Panc1 (cell line): ENCODE data around the gene C2. TPM values are rescaled to one million over a fixed set of nuclear protein-coding genes. Genes with fewer than 3 reads are reported as not detected.

ENCODE experiments used
- ATAC-seq: fragments of 200-7000 bp; cut with Tn5 transposase; 2 replicates; pipeline ENCODE4 v1.9.1; 2020; ENCODE audit warnings: mild to moderate bottlenecking, moderate library complexity
- BruUV-seq: library from RNA; stranded (reverse); fragments of 400-500 nt; replicated peaks from 2 replicates; lab custom pipeline; 2021; lab: Mats Ljungman, UMichigan
- CTCF ChIA-PET: fragments of 300-600 bp; sonication (Branson Sonifier 250); formaldehyde crosslinking; loops from one replicate; lab custom pipeline; 2022; ENCODE audit warnings: antibody characterized with exemption; lab: Charles Lee
- POLR2A ChIA-PET: fragments of 300-600 bp; sonication (Branson Sonifier 250); formaldehyde crosslinking; loops from one replicate; lab custom pipeline; 2022; ENCODE audit warnings: antibody characterized with exemption; lab: Charles Lee
- DNase-seq: peaks from one replicate; pipeline ENCODE4 v3.0.0-alpha.2; 2010; ENCODE audit warnings: low read depth, low spot score
- H3K27ac ChIP-seq: 2 replicates; pipeline ENCODE4 v1.5.1; 2011; ENCODE audit warnings: mild to moderate bottlenecking, low read length, inconsistent platforms
- H3K27me3 ChIP-seq: fragments of 200-500 bp; sonication (Bioruptor generic); 2 replicates; pipeline ENCODE4 v1.6.0; 2014; ENCODE audit warnings: low read length, inconsistent platforms; ENCODE audit not compliant: control insufficient read depth, insufficient read depth
- H3K36me3 ChIP-seq: fragments of 200-500 bp; sonication (Bioruptor generic); 2 replicates; pipeline ENCODE4 v1.5.1; 2014; ENCODE audit warnings: inconsistent platforms, mild to moderate bottlenecking, low read length, moderate library complexity; ENCODE audit not compliant: control insufficient read depth, insufficient read depth
- H3K4me1 ChIP-seq: 2 replicates; pipeline ENCODE4 v1.5.1; 2011; ENCODE audit warnings: inconsistent platforms, mild to moderate bottlenecking, low read length, moderate library complexity; ENCODE audit not compliant: control insufficient read depth, insufficient read depth
- H3K4me3 ChIP-seq, 2 experiments: 2 replicates each; pipeline ENCODE4 v1.5.1; 2011 to 2012; ENCODE audit warnings: low read depth in 2 of 2, low read length in 2 of 2, mild to moderate bottlenecking in 2 of 2, inconsistent platforms in 1 of 2, moderate library complexity in 1 of 2
- H3K9me3 ChIP-seq: fragments of 200-500 bp; sonication (Bioruptor generic); 2 replicates; pipeline ENCODE4 v1.5.1; 2014; ENCODE audit warnings: low read depth, mild to moderate bottlenecking, inconsistent platforms, low read length, moderate library complexity; ENCODE audit not compliant: control insufficient read depth, insufficient read depth
- POLR2AphosphoS5 ChIP-seq: IDR thresholded peaks from 2 replicates; pipeline ENCODE4 v1.6.1; 2012; ENCODE audit warnings: mild to moderate bottlenecking, low read depth, low read length, moderate library complexity
- SIN3A ChIP-seq: IDR thresholded peaks from 2 replicates; pipeline ENCODE4 v1.6.1; 2012; ENCODE audit warnings: low read depth, mild to moderate bottlenecking, low read length, moderate library complexity, borderline replicate concordance; ENCODE audit not compliant: insufficient read depth
- TCF7L2 ChIP-seq: IDR thresholded peaks from 2 replicates; pipeline ENCODE4 v1.6.1; 2011; ENCODE audit warnings: mild to moderate bottlenecking, low read depth, low read length, inconsistent platforms
- in situ Hi-C: cut with HindIII; loops from 2 replicates; pipeline ENCODE4 v1.10.0; 2016; ENCODE audit warnings: low sequenced_read_pairs, low pct_unique_long_range_greater_than_20kb
- intact Hi-C: fragments of 100-400 bp; cut with micrococcal nuclease; formaldehyde crosslinking; loops from one replicate; pipeline ENCODE4 v1.10.0; 2022; ENCODE audit not compliant: unreplicated experiment
- total RNA-seq: library from RNA; stranded (reverse); gene quantifications from one replicate; pipeline ENCODE4 v1.2.1, GENCODE V29; 2021; ENCODE audit not compliant: unreplicated experiment
- TF ChIP-seq, protein P1 (sequence below), 2 experiments: IDR thresholded peaks; 2 replicates each; pipeline ENCODE4 v1.6.1; 2011 to 2012; ENCODE audit warnings: low read depth in 2 of 2, control low read depth in 1 of 2, low read length in 1 of 2, mild to moderate bottlenecking in 1 of 2, moderate library complexity in 1 of 2; ENCODE audit not compliant: insufficient read depth in 1 of 2
- TF ChIP-seq, protein P2 (sequence below): fragments of 450-650 bp; IDR thresholded peaks from 2 replicates; pipeline ENCODE4 v1.5.1; 2017; ENCODE audit warnings: mild to moderate bottlenecking

The C2 gene
- total RNA-seq, 1 experiment from 2014 or later = 1.0 TPM

DNA sequence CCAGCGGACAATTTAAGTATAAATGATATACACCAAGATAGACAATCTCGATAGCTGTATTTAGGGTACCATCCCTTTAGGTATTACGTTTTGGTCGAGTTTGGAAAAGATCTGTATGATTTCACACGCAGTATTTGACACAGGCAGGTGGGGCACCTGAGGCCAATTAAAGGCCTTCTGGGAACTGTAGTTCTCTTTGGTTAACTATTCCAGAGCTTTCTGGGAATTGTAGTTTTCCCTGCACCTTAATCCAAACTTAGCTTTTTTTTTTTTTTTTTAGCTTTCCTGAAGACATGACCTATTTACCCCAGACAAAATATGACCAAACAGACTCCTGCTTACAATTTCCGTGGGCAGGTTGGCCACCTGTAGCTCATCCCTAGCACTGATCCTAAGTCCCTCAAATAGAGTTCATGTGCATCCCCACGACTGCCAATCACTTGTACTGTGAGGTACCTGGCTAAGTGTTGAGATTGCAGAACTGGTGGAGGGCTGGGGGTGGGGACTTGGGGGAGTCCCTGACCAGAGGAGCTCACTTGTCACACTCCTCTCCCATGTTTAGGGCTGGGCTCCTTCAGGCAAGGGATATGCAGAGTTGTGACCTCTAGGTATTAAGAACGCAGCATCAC is 29.0 kb upstream of the C2 start:
- no peaks in the 10 kb centered on the region for H3K27me3 ChIP-seq
- H3K4me3 ChIP-seq = peak overlapping the region; percentile 73 to 96
- H3K27ac ChIP-seq = peak overlapping the region; percentile 91
- TF ChIP-seq, protein P1, sequence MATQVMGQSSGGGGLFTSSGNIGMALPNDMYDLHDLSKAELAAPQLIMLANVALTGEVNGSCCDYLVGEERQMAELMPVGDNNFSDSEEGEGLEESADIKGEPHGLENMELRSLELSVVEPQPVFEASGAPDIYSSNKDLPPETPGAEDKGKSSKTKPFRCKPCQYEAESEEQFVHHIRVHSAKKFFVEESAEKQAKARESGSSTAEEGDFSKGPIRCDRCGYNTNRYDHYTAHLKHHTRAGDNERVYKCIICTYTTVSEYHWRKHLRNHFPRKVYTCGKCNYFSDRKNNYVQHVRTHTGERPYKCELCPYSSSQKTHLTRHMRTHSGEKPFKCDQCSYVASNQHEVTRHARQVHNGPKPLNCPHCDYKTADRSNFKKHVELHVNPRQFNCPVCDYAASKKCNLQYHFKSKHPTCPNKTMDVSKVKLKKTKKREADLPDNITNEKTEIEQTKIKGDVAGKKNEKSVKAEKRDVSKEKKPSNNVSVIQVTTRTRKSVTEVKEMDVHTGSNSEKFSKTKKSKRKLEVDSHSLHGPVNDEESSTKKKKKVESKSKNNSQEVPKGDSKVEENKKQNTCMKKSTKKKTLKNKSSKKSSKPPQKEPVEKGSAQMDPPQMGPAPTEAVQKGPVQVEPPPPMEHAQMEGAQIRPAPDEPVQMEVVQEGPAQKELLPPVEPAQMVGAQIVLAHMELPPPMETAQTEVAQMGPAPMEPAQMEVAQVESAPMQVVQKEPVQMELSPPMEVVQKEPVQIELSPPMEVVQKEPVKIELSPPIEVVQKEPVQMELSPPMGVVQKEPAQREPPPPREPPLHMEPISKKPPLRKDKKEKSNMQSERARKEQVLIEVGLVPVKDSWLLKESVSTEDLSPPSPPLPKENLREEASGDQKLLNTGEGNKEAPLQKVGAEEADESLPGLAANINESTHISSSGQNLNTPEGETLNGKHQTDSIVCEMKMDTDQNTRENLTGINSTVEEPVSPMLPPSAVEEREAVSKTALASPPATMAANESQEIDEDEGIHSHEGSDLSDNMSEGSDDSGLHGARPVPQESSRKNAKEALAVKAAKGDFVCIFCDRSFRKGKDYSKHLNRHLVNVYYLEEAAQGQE (IDR thresholded peaks at IDR 0.05; ENCODE audit: insufficient read depth in 1 of 2, low read depth in 2 of 2, low read length in 1 of 2) = no peak
- TF ChIP-seq, protein P2, sequence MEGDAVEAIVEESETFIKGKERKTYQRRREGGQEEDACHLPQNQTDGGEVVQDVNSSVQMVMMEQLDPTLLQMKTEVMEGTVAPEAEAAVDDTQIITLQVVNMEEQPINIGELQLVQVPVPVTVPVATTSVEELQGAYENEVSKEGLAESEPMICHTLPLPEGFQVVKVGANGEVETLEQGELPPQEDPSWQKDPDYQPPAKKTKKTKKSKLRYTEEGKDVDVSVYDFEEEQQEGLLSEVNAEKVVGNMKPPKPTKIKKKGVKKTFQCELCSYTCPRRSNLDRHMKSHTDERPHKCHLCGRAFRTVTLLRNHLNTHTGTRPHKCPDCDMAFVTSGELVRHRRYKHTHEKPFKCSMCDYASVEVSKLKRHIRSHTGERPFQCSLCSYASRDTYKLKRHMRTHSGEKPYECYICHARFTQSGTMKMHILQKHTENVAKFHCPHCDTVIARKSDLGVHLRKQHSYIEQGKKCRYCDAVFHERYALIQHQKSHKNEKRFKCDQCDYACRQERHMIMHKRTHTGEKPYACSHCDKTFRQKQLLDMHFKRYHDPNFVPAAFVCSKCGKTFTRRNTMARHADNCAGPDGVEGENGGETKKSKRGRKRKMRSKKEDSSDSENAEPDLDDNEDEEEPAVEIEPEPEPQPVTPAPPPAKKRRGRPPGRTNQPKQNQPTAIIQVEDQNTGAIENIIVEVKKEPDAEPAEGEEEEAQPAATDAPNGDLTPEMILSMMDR = no peak
- TF ChIP-seq POLR2AphosphoS5 = no peak; the same call in 1 of the 2 replicates
- no peak for TF ChIP-seq SIN3A
- no peak for TF ChIP-seq TCF7L2
- ATAC-seq (peak; percentile 31; the same call in 1 of the 2 replicates), DNase-seq (no peak)
- CTCF ChIA-PET = interaction anchor here (0.5 to 0.7 kb wide), 4 partner anchors 9 to 1098 kb away, joined by 3 to 4 read pairs (median 3); no protein-coding TSS in a partner anchor
- no peaks in the 10 kb centered on the region; the same call in 1 of the 2 replicates for H3K36me3 ChIP-seq
- peaks cover 23% of the 10 kb centered on the region for H3K4me1 ChIP-seq
- no TSS peak for BruUV-seq
- no peaks in the 10 kb centered on the region for H3K9me3 ChIP-seq
- in situ Hi-C loops (no loop called here), intact Hi-C loops (no loop called here)
- POLR2A ChIA-PET = interaction anchor here (0.5 to 0.9 kb wide), 3 partner anchors 24 to 163 kb away, joined by 5 to 11 read pairs (median 7); no protein-coding TSS in a partner anchor

DNA sequence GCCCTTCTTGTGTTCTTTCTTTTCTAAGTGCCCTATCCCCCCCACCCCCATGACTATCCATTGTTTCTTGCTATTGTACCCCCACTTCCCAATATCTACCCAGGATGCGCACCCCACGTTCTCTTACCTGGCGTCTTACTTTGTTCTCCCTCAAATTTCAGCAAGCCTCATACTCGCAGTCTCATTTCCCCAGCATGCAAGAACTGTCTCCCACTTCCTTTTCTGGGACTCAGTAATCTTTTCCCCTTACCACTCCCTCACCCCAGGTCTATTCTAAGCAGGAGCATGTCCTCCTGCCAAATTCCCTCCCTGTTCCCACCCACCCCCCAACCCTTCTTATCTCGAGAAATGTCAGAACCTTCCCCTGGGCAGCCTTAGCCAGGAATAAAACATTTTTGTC is 28.3 kb upstream of the C2 start:
- peaks cover 23% of the 10 kb centered on the region for H3K4me1 ChIP-seq
- in situ Hi-C loops = no loop called here
- no peaks in the 10 kb centered on the region; the same call in 1 of the 2 replicates for H3K36me3 ChIP-seq
- H3K9me3 ChIP-seq = no peaks in the 10 kb centered on the region
- ChIA-PET CTCF (interaction anchor here (0.6 kb wide), 1 partner anchor 20 kb away, joined by 9 read pairs; no protein-coding TSS in a partner anchor), POLR2A (interaction anchor here (0.7 kb wide), 1 partner anchor 70 kb away, joined by 7 read pairs; no protein-coding TSS in a partner anchor)
- intact Hi-C loops = no loop called here
- no peak overlapping the region for H3K4me3 ChIP-seq
- peak overlapping the region; percentile 91; the same call in 1 of the 2 replicates for H3K27ac ChIP-seq
- no peaks in the 10 kb centered on the region for H3K27me3 ChIP-seq
- BruUV-seq = no TSS peak
- TF ChIP-seq TCF7L2 = no peak
- TF ChIP-seq, protein P2 = no peak
- no peak for TF ChIP-seq SIN3A
- TF ChIP-seq POLR2AphosphoS5 = no peak
- TF ChIP-seq, protein P1 (IDR thresholded peaks at IDR 0.05; ENCODE audit: insufficient read depth in 1 of 2, low read depth in 2 of 2, low read length in 1 of 2) = no peak
- no peak for ATAC-seq
- no peak for DNase-seq
